ENCODE data around the gene AMPD1. TPM values are rescaled to one million over a fixed set of nuclear protein-coding genes. Genes with fewer than 3 reads are reported as not detected.

The AMPD1 gene
- total RNA-seq = not detected in 2 replicates

DNA sequence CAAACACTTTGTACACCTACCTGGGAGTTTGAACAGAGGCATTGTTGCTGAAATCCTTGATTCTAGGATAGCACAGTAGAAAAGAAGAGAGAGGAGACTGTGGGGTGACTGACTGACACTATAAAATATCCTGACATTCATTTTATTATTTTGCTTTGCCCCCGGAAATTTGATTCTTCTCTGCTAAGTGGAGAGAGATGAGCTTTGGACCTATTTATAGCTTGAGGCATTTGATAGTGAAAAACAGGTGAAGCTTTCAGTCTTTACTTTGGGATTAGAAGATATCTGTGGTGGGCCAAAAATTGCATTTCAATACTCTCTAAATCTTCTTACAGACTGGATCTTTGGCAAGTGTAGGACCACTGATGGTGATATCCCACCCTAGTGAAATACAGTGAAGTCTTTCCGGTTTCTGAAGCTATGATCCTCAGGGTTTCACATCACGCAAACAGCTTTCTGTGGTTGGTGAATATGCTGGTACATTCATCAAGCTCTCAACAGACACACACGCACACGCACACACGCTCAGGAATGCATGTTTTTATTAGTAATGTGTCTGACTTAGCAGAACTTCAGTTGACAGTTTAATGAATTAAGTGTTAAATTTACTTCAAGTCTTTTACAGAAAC lies at the start of gene AMPD1:
TSS of gene AMPD1 (minus strand) at position 117 of the 629 bp plus-strand sequence. CDS start at position 42, 75 bp downstream.

DNA sequence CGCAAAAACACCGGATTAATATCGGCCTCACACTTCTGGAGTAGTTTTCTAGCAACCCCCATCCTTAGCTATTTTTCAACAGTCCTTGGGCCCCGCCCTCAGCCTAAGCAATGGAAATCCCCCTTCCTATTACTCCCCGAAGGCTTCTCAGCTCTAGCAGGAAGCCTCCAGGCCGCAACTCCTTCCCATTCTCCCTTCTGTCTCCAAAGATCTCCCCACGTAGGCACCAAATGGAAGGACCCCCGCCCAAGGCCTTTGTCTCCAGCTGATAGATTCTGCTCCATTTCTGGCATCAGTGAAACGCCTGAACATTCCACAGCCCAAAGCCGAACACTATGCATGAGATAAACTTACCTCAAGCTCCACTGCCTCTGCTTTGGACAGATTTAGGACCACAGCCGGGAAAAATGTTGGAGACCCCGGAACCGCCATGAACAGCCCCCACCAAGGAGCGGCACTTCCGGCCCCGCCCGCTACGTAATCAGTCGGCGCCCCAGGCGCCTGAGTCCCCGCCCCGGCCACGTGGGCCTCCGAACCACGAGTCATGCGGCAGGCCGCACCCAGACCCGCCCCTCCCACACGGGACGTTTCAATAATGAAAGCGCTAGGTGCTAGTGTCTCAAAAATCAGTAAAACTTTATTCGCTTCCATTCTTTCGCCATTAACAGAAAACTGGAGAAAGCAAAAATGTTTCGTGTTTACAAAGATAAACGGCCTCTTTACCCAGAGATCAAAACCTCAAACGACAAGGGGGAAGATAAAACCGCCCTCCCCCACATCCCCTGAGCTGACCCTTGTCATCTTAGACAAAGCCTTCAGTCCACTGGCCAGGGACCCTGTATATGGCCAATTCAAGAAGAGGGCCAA lies 21.2 kb upstream of the AMPD1 start, which contains the start of gene NRAS:
TSS of gene NRAS (minus strand) at position 468 of the 867 bp plus-strand sequence. CDS start 611 bp downstream, outside the sequence.

DNA sequence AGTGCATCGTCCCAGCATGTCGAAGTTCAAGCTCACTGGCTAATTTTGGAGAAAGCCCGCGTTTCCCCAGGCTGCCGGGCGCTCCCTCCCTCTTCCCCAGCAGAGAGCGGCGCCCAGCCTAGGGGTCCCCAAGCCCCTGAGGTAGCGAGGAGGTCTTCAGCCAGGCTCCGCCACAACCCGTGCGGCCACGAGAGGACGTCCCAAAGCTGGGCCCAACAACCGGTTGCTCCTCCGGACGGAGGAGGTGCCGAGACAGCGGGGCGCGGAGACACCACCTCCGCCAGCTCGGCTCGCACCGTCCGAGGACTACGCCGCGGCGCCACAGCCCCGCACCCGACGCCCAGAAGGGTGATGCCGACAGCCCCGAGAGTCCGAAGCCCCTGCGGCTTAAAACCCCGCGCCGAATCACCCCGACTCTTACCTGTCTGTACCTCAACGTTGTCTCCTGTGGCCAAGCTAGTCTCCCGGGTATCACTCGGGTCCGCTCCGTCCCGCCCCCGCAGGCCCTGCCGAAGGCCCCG lies 25.7 kb downstream of the AMPD1 start, which contains the start of gene DENND2C:
TSS of gene DENND2C (minus strand) at position 488 of the 521 bp plus-strand sequence. CDS start 44,065 bp downstream, outside the sequence.

Small RNA genes within 50 kb of the gene (small RNA-seq; reads per million reads assigned to genes)
- not detected for gene RN7SL432P
- not detected for gene RNY1P13

Other genes with a start within 250 kb of the AMPD1 start
- gene TRIM33, start 184.3 kb downstream of the AMPD1 start, total RNA-seq = 33.4 and 39.2 TPM in 2 replicates
- 43.1 and 51.9 TPM in 2 replicates for gene BCAS2, start 113.9 kb downstream of the AMPD1 start, total RNA-seq
- gene DENND2C, start 25.5 kb downstream of the AMPD1 start, total RNA-seq = 10.2 and 12.4 TPM in 2 replicates
- gene NRAS, start 21.2 kb upstream of the AMPD1 start, total RNA-seq = 90.7 and 91.1 TPM in 2 replicates
- 548 and 775 TPM in 2 replicates for gene CSDE1, start 62.4 kb upstream of the AMPD1 start, total RNA-seq
- 66.0 and 70.8 TPM in 2 replicates for gene SIKE1, start 85.1 kb upstream of the AMPD1 start, total RNA-seq
- not detected in 2 replicates for gene SYCP1, start 159.3 kb upstream of the AMPD1 start, total RNA-seq